ENCODE data around the gene NEK4.
A peak's percentile ranks its signal among the peaks of the same experiment; 100 is the strongest.

Gene NEK4

GRCh38 chr3:52756141-52756540 is 14.6 kb downstream of the NEK4 start:
- H3K27ac ChIP-seq: no peak overlapping the region
- H3K4me3 ChIP-seq: no peak overlapping the region
- TF ChIP-seq, protein P1, sequence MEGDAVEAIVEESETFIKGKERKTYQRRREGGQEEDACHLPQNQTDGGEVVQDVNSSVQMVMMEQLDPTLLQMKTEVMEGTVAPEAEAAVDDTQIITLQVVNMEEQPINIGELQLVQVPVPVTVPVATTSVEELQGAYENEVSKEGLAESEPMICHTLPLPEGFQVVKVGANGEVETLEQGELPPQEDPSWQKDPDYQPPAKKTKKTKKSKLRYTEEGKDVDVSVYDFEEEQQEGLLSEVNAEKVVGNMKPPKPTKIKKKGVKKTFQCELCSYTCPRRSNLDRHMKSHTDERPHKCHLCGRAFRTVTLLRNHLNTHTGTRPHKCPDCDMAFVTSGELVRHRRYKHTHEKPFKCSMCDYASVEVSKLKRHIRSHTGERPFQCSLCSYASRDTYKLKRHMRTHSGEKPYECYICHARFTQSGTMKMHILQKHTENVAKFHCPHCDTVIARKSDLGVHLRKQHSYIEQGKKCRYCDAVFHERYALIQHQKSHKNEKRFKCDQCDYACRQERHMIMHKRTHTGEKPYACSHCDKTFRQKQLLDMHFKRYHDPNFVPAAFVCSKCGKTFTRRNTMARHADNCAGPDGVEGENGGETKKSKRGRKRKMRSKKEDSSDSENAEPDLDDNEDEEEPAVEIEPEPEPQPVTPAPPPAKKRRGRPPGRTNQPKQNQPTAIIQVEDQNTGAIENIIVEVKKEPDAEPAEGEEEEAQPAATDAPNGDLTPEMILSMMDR (IDR thresholded peaks at IDR 0.05): no peak
- DNase-seq (ENCODE audit: low spot score): no peak

DNA sequence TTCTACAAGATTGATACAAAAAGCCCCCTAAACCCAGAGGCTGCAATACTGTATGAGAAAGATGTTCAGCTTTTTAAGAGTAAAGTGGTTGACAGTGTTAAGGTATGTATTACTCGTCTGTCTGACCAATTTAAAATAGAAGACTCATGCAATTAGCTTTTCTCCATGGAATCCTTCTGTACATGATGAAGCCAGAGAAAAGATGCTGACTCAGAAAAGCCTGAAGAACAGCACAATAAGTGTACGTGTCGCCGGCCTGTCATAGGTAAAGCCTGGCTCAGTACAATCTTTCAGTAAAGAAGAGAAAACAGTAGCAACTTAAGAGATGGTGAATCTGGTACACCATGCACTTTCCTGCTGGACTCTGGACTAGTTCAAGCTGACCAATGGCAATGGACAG is 16.4 kb downstream of the NEK4 start:
- no peak for DNase-seq (ENCODE audit: low spot score)
- H3K27ac ChIP-seq: no peak overlapping the region
- TF ChIP-seq, protein P1 (IDR thresholded peaks at IDR 0.05): no peak
- H3K4me3 ChIP-seq: no peak overlapping the region

- Histone ChIP-seq H3K27ac (no peak overlapping the region), H3K4me3 (no peak overlapping the region)
- no peak for DNase-seq (ENCODE audit: low spot score)
- TF ChIP-seq, protein P1 (IDR thresholded peaks at IDR 0.05): no peak
These were observed 18.6 kb downstream of the NEK4 start for GRCh38 chr3:52752045-52752660.

DNA sequence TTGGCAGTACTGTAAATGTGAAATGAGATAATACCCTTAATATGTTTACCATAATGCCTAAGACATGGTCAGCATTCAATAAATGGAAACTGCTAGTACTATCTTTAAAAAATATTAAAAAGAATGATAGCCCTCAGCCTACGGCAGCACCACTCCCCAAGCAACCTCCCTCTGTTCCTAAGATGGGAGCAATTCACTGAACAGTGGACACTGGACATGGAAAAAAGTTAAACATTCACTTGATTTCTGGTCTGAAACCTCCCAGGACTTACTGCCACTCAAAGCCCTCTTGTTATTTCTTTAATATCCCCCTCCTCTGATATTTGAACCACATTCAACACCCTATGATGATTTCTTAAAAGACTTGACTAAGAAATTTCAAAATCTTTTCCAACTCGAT is 27.0 kb downstream of the NEK4 start:
- Histone ChIP-seq H3K27ac (no peak overlapping the region), H3K4me3 (no peak overlapping the region)
- no peak for DNase-seq (ENCODE audit: low spot score)
- TF ChIP-seq, protein P1 (IDR thresholded peaks at IDR 0.05): no peak

DNA sequence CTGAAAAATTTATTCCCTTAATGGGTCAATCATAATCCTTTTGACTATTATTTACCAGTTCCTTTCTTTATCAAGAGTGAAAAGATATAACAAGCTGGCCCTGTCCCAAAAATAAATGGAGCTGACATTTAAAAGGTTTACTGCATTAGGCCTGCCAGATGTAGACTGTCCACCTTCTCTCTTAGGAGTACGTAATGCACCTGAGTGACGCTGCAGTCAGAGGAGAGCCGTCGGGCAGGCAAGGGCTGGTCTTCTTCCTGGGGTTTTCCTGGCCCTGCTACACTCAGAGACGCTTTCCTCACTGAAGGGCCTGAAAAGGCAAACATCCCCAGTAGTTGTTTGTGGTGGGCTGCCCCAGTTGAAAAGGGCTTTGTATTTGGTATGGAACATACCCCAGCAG is 27.6 kb downstream of the NEK4 start:
- DNase-seq (ENCODE audit: low spot score): no peak
- H3K4me3 ChIP-seq: no peak overlapping the region
- TF ChIP-seq, protein P1 (IDR thresholded peaks at IDR 0.05): no peak
- H3K27ac ChIP-seq: no peak overlapping the region

GRCh38 chr3:52742418-52743041 is 28.2 kb downstream of the NEK4 start:
- no peak for DNase-seq (ENCODE audit: low spot score)
- TF ChIP-seq, protein P1 (IDR thresholded peaks at IDR 0.05): peak; percentile 53
- Histone ChIP-seq H3K27ac (no peak overlapping the region), H3K4me3 (no peak overlapping the region)

GRCh38 chr3:52739730-52740129 is 31.0 kb downstream of the NEK4 start:
- no peak overlapping the region for H3K4me3 ChIP-seq
- TF ChIP-seq, protein P1 (IDR thresholded peaks at IDR 0.05): no peak
- H3K27ac ChIP-seq: no peak overlapping the region
- no peak for DNase-seq (ENCODE audit: low spot score)
